Natural killer cell (primary cell): ENCODE data around the gene RFX3. TPM values are rescaled to one million over a fixed set of nuclear protein-coding genes. Genes with fewer than 3 reads are reported as not detected.

Experiments
- ATAC-seq, 3 donors: fragments of 150-1000 bp in 2 of 3; fragments of 200-7000 bp in 1 of 3; cut with Tn5 transposase; 1 replicate in 1 of 3; 2 replicates in 2 of 3; pipeline ENCODE4 v1.10.0; 2021; ENCODE audit warnings: mild to moderate bottlenecking in 2 of 3, moderate library complexity in 2 of 3
- DNase-seq, 2 donors: peaks; one replicate each; pipeline versions ENCODE4 v3.0.0 to v3.0.0-alpha.2; 2013 to 2021; ENCODE audit warnings: mixed read lengths in 1 of 2
- H3K27ac ChIP-seq: one replicate; pipeline ENCODE4 v1.5.1; 2013; ENCODE audit warnings: mild to moderate bottlenecking, low read length
- H3K27me3 ChIP-seq: one replicate; pipeline ENCODE4 v1.6.1; 2013; ENCODE audit warnings: low read length; ENCODE audit not compliant: control insufficient read depth, insufficient read depth
- H3K36me3 ChIP-seq: one replicate; pipeline ENCODE4 v1.6.1; 2013; ENCODE audit warnings: low read length; ENCODE audit not compliant: control insufficient read depth, insufficient read depth
- H3K4me1 ChIP-seq: one replicate; pipeline ENCODE4 v1.6.1; 2013; ENCODE audit warnings: low read length; ENCODE audit not compliant: control insufficient read depth, insufficient read depth
- H3K4me3 ChIP-seq: one replicate; pipeline ENCODE4 v1.5.1; 2013; ENCODE audit warnings: low read length
- H3K9me3 ChIP-seq: one replicate; pipeline ENCODE4 v1.6.1; 2013; ENCODE audit warnings: low read length; ENCODE audit not compliant: control insufficient read depth, insufficient read depth
- H3K27ac Mint-ChIP-seq, 2 donors: one replicate each; pipeline ENCODE4 v1.8.0; 2022; ENCODE audit warnings: mild to moderate bottlenecking in 2 of 2, mixed read lengths in 2 of 2, moderate library complexity in 1 of 2
- H3K27me3 Mint-ChIP-seq, 2 donors: one replicate each; pipeline ENCODE4 v1.8.0; 2022; ENCODE audit warnings: low read depth in 2 of 2, mixed read lengths in 2 of 2
- H3K36me3 Mint-ChIP-seq: one replicate; pipeline ENCODE4 v1.8.0; 2022; ENCODE audit warnings: mixed read lengths
- H3K4me1 Mint-ChIP-seq, 2 donors: one replicate each; pipeline ENCODE4 v1.8.0; 2022; ENCODE audit warnings: mixed read lengths in 2 of 2
- H3K4me3 Mint-ChIP-seq: one replicate; pipeline ENCODE4 v1.8.0; 2022; ENCODE audit warnings: mild to moderate bottlenecking, moderate library complexity, mixed read lengths
- H3K9me3 Mint-ChIP-seq, 2 donors: one replicate each; pipeline ENCODE4 v1.8.0; 2022; ENCODE audit warnings: mixed read lengths in 2 of 2
- WGBS: methylation state at CpG from one replicate; pipeline ENCODE4 v1.1.7; 2013; ENCODE audit warnings: missing lambda C conversion rate; ENCODE audit not compliant: insufficient coverage; 5-methylcytosine and 5-hydroxymethylcytosine counted together
- intact Hi-C: fragments of 100-400 bp; cut with micrococcal nuclease; formaldehyde crosslinking; loops from one replicate; pipeline ENCODE4 v1.14.2; 2022
- total RNA-seq, 4 donors: library from RNA; stranded (reverse); fragments of 120-200 nt in 1 of 4; gene quantifications; one replicate each; pipeline versions ENCODE4 v1.2.3 to v1.2.4, GENCODE V29; 2013 to 2022
- TF ChIP-seq, protein P1 (sequence below): fragments of 200-600 bp; IDR thresholded peaks from one replicate; pipeline ENCODE4 v1.8.0; 2022; ENCODE audit warnings: antibody characterized with exemption

RFX3 gene
- total RNA-seq, 3 donors from 2014 or later (not counting 1 experiment from before 2014, with no cell fraction given) = 24.0 to 30.6 (median 30.0) TPM

- Mint-ChIP-seq H3K27me3 (no peaks in the 10 kb centered on the region), H3K9me3 (no peaks in the 10 kb centered on the region), H3K4me1 (peaks cover 0 to 4% of the 10 kb centered on the region in 2 donors), H3K36me3 (no peaks in the 10 kb centered on the region), H3K4me3 (no peak overlapping the region), H3K27ac (no peak overlapping the region)
- no peaks in the 10 kb centered on the region for H3K9me3 ChIP-seq
- H3K27ac ChIP-seq = no peak overlapping the region
- no peak overlapping the region for H3K4me3 ChIP-seq
- 100% methylated on average over 3 of the region's 3 CpGs for WGBS
- TF ChIP-seq, protein P1, sequence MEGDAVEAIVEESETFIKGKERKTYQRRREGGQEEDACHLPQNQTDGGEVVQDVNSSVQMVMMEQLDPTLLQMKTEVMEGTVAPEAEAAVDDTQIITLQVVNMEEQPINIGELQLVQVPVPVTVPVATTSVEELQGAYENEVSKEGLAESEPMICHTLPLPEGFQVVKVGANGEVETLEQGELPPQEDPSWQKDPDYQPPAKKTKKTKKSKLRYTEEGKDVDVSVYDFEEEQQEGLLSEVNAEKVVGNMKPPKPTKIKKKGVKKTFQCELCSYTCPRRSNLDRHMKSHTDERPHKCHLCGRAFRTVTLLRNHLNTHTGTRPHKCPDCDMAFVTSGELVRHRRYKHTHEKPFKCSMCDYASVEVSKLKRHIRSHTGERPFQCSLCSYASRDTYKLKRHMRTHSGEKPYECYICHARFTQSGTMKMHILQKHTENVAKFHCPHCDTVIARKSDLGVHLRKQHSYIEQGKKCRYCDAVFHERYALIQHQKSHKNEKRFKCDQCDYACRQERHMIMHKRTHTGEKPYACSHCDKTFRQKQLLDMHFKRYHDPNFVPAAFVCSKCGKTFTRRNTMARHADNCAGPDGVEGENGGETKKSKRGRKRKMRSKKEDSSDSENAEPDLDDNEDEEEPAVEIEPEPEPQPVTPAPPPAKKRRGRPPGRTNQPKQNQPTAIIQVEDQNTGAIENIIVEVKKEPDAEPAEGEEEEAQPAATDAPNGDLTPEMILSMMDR = no peak
- intact Hi-C loops = no loop called here
- H3K4me1 ChIP-seq = no peaks in the 10 kb centered on the region
- no peaks in the 10 kb centered on the region for H3K36me3 ChIP-seq
- no peaks in the 10 kb centered on the region for H3K27me3 ChIP-seq
- DNase-seq (no peak), ATAC-seq (no peak)
Measured at GRCh38 chr9:3458806-3459475, 66.9 kb downstream of the RFX3 start.

DNA sequence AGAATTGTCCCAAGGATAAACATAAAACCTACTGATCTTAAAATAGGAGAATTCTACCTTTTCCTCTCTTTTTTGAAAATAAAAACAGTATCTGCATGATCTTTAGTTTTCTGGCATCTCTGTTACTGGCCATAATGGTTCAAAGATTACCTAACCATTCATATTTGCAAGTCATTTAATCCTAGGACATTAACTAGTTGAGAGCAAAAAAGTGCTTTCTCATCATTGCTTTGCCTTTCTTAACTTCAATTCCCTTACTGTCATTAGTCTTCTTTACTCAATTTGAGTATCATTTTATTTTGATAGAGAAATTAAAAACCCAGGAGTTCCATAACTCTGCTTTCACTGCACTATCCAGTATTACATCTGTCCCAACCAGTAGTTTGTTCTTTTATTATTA, 68.6 kb downstream of the RFX3 start:
- Histone ChIP-seq H3K27ac (no peak overlapping the region), H3K9me3 (no peaks in the 10 kb centered on the region), H3K27me3 (no peaks in the 10 kb centered on the region), H3K4me3 (no peak overlapping the region), H3K4me1 (no peaks in the 10 kb centered on the region), H3K36me3 (no peaks in the 10 kb centered on the region)
- intact Hi-C loops = no loop called here
- no peak overlapping the region for H3K27ac Mint-ChIP-seq
- no peaks in the 10 kb centered on the region for H3K36me3 Mint-ChIP-seq
- TF ChIP-seq, protein P1 = no peak
- H3K4me3 Mint-ChIP-seq = no peak overlapping the region
- no peak for ATAC-seq
- H3K4me1 Mint-ChIP-seq = peaks cover 0 to 4% of the 10 kb centered on the region in 2 donors
- no peaks in the 10 kb centered on the region for H3K27me3 Mint-ChIP-seq
- H3K9me3 Mint-ChIP-seq = no peaks in the 10 kb centered on the region
- no peak for DNase-seq

GRCh38 chr9:3455717-3456116, 70.1 kb downstream of the RFX3 start:
- no peaks in the 10 kb centered on the region for H3K36me3 ChIP-seq
- ATAC-seq = no peak
- Mint-ChIP-seq H3K9me3 (no peaks in the 10 kb centered on the region), H3K27ac (no peak overlapping the region), H3K36me3 (no peaks in the 10 kb centered on the region), H3K27me3 (no peaks in the 10 kb centered on the region), H3K4me3 (no peak overlapping the region), H3K4me1 (peaks cover 0 to 4% of the 10 kb centered on the region in 2 donors)
- H3K27ac ChIP-seq = no peak overlapping the region
- WGBS = 97% methylated on average over 2 of the region's 3 CpGs
- TF ChIP-seq, protein P1 = no peak
- intact Hi-C loops = no loop called here
- no peak for DNase-seq
- H3K27me3 ChIP-seq = no peaks in the 10 kb centered on the region
- no peaks in the 10 kb centered on the region for H3K9me3 ChIP-seq
- no peak overlapping the region for H3K4me3 ChIP-seq
- H3K4me1 ChIP-seq = no peaks in the 10 kb centered on the region

GRCh38 chr9:3455094-3455493, 70.7 kb downstream of the RFX3 start:
- ATAC-seq (no peak), DNase-seq (no peak)
- Histone ChIP-seq H3K9me3 (no peaks in the 10 kb centered on the region), H3K36me3 (no peaks in the 10 kb centered on the region), H3K27me3 (no peaks in the 10 kb centered on the region), H3K4me1 (no peaks in the 10 kb centered on the region), H3K4me3 (no peak overlapping the region), H3K27ac (no peak overlapping the region)
- Mint-ChIP-seq H3K9me3 (no peaks in the 10 kb centered on the region), H3K36me3 (no peaks in the 10 kb centered on the region), H3K4me3 (no peak overlapping the region), H3K4me1 (peaks cover 0 to 4% of the 10 kb centered on the region in 2 donors), H3K27me3 (no peaks in the 10 kb centered on the region), H3K27ac (no peak overlapping the region)
- intact Hi-C loops = no loop called here
- WGBS = 97% methylated on average over 2 of the region's 2 CpGs
- TF ChIP-seq, protein P1 = no peak
